ENCODE data around the gene ZRANB3. TPM values are rescaled to one million over a fixed set of nuclear protein-coding genes. Genes with fewer than 3 reads are reported as not detected.

The ZRANB3 gene
- 3.7 and 11.4 TPM in 2 replicates for total RNA-seq

GRCh38 chr2:135530313-135531230, at the start of gene ZRANB3:
ZRANB3 (minus strand) TSS chr2:135531218.

GRCh38 chr2:135531231-135532197, 496 bp upstream of the ZRANB3 start, which contains the start of gene R3HDM1:
R3HDM1 (plus strand) TSS chr2:135531484; CDS start chr2:135604846, 73,362 bp downstream.

Other genes with a start within 250 kb of the ZRANB3 start
- gene R3HDM1, start 266 bp upstream of the ZRANB3 start, total RNA-seq = 15.8 and 21.8 TPM in 2 replicates
- 27.2 and 32.3 TPM in 2 replicates for gene UBXN4, start 210.6 kb upstream of the ZRANB3 start, total RNA-seq